ENCODE measurements around the gene MEDAG.
"Not testable (repeated sequence)": the region's sequence is repeated elsewhere in the genome, so short reads cannot be mapped to it uniquely, and the experiment has no call there.

MEDAG gene

GRCh38 chr13:30906411-30907051, 460 bp downstream of the MEDAG start:
- DNase-seq (ENCODE audit: low read depth in 2 of 2, low spot score in 1 of 2): no peak

- DNase-seq (ENCODE audit: low read depth in 2 of 2, low spot score in 1 of 2): no peak
These were observed 1.2 kb downstream of the MEDAG start for GRCh38 chr13:30907121-30907861.

DNA sequence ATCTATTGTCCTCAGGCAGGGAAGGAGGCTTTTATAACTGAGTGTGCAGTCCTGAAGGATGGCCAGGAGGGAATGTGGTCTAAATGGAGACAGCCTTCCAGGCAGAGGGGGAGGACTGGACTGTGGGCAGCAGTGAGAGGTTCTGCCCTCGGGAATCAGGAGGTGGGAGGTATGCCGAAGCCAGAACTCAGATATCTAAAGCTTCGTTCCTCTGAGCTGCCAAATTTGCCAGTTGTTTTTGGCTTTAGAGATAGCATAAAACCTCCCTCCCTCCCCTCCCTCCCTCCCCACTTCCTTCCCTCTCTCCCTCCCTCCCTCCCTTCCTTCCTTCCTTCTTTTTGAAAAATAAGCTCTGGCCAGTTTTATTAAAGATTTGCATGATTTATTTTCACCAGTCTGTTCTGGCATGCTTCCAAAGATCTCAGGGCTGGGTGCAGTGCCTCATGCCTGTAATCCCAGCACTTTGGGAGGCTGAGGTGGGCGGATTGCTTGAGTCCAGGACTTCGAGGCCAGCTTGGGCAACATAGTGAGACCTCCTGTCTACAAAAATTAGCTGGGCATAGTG, 2.4 kb downstream of the MEDAG start:
- DNase-seq (ENCODE audit: low read depth in 2 of 2, low spot score in 1 of 2): no peak

DNA sequence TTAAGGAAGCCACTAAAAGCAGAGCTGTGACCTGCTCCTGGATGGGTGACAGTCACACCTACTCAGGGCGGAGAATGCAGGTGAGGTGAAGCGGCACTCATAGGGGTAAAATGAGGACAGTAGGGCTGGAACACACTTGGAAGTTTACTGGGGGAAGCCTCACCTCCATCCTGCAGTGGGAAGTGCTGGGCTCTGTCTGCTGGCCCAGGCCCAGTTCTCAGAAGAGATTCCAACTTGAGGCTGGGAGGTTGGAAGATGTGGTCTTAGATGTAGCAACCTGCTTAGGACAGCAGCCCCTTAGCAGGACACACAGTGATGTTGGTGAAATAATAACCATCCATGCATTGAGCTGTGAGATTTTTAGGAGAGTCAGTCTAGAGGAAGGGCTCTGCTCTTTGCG, 4.6 kb downstream of the MEDAG start:
- no peak for DNase-seq (ENCODE audit: low read depth in 2 of 2, low spot score in 1 of 2)

DNA sequence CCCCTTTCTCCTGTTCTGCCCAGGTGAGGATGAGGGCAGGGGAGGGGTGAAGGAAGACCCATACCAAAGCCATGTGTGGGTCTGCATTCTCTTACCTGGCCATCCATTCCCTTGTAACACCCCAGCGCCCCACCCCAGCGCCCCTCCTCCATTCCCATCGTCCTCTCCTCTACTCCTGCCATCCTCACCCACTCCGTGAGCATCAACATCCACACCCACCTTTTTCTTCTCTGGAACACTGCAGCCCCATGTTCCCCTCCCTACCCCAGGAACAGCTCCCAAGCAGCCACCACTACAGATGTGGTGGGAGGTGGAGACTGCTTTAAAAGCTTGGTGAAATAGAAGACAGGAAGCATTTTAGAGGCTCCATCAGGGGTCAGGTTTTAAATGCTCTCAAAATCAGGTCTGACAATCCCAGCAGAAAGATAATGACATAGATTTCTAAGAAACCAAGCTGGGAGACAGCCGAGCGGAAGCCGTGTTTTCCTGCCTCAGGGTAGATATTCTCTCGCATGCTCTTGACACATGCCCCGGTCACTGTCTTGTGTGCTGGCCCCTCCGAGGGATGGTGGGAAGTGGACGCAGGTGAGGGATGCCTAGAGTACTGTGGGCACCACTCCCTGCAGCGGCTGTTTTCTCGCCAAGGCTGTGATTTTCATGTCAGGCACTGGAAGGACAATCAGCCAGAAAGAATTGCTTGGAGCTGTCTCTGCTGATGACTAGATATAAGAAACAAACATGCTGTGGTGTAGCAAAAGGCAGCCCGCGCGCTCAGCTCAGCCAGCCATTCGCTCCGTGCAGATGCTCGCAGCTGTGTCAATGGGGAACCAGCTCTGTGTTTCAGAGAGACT, 9.8 kb downstream of the MEDAG start:
- DNase-seq (ENCODE audit: low read depth in 2 of 2, low spot score in 1 of 2): no peak

GRCh38 chr13:30916991-30917390, 10.9 kb downstream of the MEDAG start:
- DNase-seq (ENCODE audit: low read depth in 2 of 2, low spot score in 1 of 2): no peak

GRCh38 chr13:30918662-30919405, 12.8 kb downstream of the MEDAG start:
- DNase-seq (ENCODE audit: low read depth in 2 of 2, low spot score in 1 of 2): no peak

GRCh38 chr13:30920162-30920909, 14.3 kb downstream of the MEDAG start:
- no peak for DNase-seq (ENCODE audit: low read depth in 2 of 2, low spot score in 1 of 2)

- DNase-seq (ENCODE audit: low read depth in 2 of 2, low spot score in 1 of 2): no peak
These were observed 17.3 kb downstream of the MEDAG start for GRCh38 chr13:30923418-30923817.

- no peak for DNase-seq (ENCODE audit: low read depth in 2 of 2, low spot score in 1 of 2)
These were observed 18.6 kb downstream of the MEDAG start for GRCh38 chr13:30924721-30925120.

DNA sequence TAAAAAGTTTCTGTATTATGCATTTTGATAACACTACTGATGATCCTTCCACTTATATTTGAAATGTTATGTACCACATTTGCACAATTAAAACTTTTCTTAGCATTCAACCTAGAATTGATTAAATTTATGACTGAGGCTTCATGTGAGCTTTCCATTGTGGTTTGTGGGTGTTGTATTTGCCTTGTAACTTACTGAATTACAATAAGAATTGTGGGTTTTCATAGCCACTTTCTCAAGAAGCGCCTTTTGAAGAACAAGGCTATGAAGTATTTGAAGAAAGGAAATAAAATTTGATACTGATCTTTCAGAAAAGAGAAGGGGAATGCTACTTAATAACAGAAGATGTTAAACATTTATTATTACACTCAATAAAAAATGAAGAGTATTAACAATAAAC, 19.4 kb downstream of the MEDAG start:
- DNase-seq (ENCODE audit: low read depth in 2 of 2, low spot score in 1 of 2): no peak

GRCh38 chr13:30926781-30927180, 20.7 kb downstream of the MEDAG start:
- no peak for DNase-seq (ENCODE audit: low read depth in 2 of 2, low spot score in 1 of 2)

DNA sequence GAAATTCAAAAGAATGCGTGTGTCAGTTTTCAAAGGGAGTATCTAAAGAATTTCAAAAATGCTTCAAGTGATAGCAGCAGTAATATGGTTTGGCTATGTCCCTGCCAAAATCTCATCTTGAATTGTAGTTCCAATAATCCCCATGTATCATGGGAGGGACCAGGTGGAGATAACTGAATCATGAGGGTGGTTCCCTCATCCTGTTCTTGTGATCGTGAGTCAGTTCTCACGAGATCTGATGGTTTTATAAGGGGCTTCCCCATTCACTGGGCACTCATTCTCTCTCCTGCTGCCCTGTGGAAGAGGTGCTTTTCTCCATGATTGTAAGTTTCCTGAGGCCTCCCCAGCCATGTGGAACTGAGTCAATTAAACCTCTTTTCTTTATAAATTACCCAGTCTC, 21.1 kb downstream of the MEDAG start:
- DNase-seq (ENCODE audit: low read depth in 2 of 2, low spot score in 1 of 2): not testable (repeated sequence)

DNA sequence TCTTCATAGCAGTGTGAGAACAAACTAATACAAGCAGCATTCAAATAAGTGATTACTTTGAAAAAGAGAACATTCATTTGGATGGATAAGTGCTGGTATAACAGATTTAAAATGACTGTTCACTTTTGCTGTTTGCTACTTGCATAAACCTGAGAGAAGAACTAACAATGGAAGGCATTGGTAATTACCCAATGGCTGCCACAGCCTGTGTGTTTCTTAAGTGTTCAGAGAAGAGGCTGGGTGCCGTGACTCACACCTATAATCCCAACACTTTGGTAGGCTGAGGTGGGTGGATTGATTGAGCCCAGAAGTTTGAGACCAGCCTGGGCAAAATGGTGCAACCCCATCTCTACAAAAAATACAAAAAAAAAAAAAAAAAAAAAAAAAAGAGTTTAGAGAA, 21.5 kb downstream of the MEDAG start:
- DNase-seq (ENCODE audit: low read depth in 2 of 2, low spot score in 1 of 2): no peak

DNA sequence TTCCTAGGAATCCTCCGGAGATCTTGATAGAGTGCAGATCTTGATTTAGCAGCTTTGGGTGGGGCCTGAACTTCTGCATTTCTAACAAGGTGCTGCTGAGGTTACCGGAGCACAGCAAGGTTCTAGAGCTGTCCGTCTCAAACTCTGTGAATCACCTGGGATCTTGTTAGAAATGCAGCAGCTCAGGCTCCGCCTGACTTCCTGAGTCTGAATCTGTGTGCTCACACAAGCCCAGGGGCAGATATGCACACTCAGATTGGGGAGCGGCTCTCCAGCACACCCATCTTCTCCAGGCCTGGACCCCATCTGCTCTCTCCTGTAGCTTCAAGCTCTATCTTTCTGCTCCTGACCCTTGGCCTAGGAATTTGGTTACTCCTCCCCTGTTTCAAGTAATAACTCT, 22.9 kb downstream of the MEDAG start:
- DNase-seq (ENCODE audit: low read depth in 2 of 2, low spot score in 1 of 2): no peak

- no peak for DNase-seq (ENCODE audit: low read depth in 2 of 2, low spot score in 1 of 2)
These were observed 26.6 kb downstream of the MEDAG start, which contains the start of gene TEX26 for GRCh38 chr13:30932481-30933353. TSS of gene TEX26 (plus strand) at chr13:30932656. CDS start at chr13:30932716, 60 bp downstream.

- DNase-seq (ENCODE audit: low read depth in 2 of 2, low spot score in 1 of 2): no peak
These were observed 27.2 kb downstream of the MEDAG start for GRCh38 chr13:30933354-30933670.

- DNase-seq (ENCODE audit: low read depth in 2 of 2, low spot score in 1 of 2): no peak
These were observed 28.3 kb downstream of the MEDAG start for GRCh38 chr13:30934381-30934780.

DNA sequence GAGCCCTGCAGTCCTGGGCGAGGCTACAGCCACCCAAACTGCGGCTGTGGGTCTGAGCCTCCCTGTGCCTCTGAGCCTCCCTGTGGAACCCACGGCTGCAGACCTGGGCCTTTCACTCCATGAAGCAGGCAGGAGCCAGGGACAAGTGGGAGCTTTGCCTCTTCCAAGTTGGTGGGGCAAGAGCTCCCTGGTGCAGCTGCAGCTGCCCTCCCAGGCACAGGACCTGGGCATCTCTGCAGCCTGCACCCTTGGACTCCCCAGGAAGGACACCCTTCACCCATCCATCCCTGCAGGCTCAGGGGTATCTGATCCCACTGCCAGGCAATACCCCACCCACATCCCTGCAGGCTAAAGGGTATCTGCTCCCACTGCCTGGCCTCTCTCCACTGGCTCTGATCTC, 28.7 kb downstream of the MEDAG start:
- no peak for DNase-seq (ENCODE audit: low read depth in 2 of 2, low spot score in 1 of 2)

Data from stimulated activated CD8-positive, alpha-beta memory T cell treated with anti-CD3 and anti-CD28 coated beads, Interleukin-4, amount 100 ng/mL, for 1 hour (primary cell).